Thymus (tissue), 11 donors: ENCODE data around the gene C9orf50. TPM values are rescaled to one million over a fixed set of nuclear protein-coding genes. Genes with fewer than 3 reads are reported as not detected.

Experiments
- DNase-seq, 9 donors: peaks; one replicate each; pipeline ENCODE4 v3.0.0-alpha.2; 2013; ENCODE audit warnings: low spot score in 9 of 9, low read depth in 6 of 9, missing footprints in 1 of 9
- H3K27ac ChIP-seq, 2 donors: one replicate each; pipeline ENCODE4 v1.5.1; 2013; ENCODE audit warnings: control low read depth in 1 of 2, low read depth in 1 of 2, low read length in 1 of 2, mild to moderate bottlenecking in 1 of 2, moderate library complexity in 1 of 2
- H3K27me3 ChIP-seq, 2 donors: one replicate each; pipeline ENCODE4 v1.5.1; 2013; ENCODE audit warnings: low read length in 1 of 2; ENCODE audit not compliant: control insufficient read depth in 2 of 2, insufficient read depth in 1 of 2
- H3K36me3 ChIP-seq, 2 donors: one replicate each; pipeline ENCODE4 v1.5.1; 2013; ENCODE audit warnings: low read length in 1 of 2, mild to moderate bottlenecking in 1 of 2, moderate library complexity in 1 of 2; ENCODE audit not compliant: control insufficient read depth in 2 of 2, insufficient read depth in 2 of 2
- H3K4me1 ChIP-seq, 2 donors: one replicate each; pipeline ENCODE4 v1.5.1; 2013; ENCODE audit warnings: low read length in 2 of 2; ENCODE audit not compliant: control insufficient read depth in 2 of 2, insufficient read depth in 2 of 2
- H3K4me3 ChIP-seq, 2 donors: one replicate each; pipeline ENCODE4 v1.5.1; 2013; ENCODE audit warnings: low read length in 2 of 2, control low read depth in 1 of 2, mild to moderate bottlenecking in 1 of 2
- H3K9me3 ChIP-seq, 2 donors: one replicate each; pipeline ENCODE4 v1.5.1; 2013; ENCODE audit warnings: low read length in 1 of 2, mild to moderate bottlenecking in 1 of 2; ENCODE audit not compliant: control insufficient read depth in 2 of 2, insufficient read depth in 1 of 2
- WGBS: extraction: QIAGEN DNeasy Blood & Tissue Kit; methylation state at CpG from one replicate; pipeline ENCODE4 v1.1.7; 2013; 5-methylcytosine and 5-hydroxymethylcytosine counted together
- polyA plus RNA-seq: library from polyadenylated mRNA; stranded (reverse); fragments of 200-250 nt; gene quantifications from one replicate; pipeline ENCODE4 v1.2.3, GENCODE V29; 2013
- total RNA-seq: library from RNA; stranded (reverse); fragments of 120-200 nt; gene quantifications from one replicate; pipeline ENCODE4 v1.2.4, GENCODE V29; 2013
- donor health status: healthy.

C9orf50 gene
- total and polyA plus RNA-seq, 2 donors = 0.05 to 0.23 TPM

- Histone ChIP-seq H3K36me3 (no peaks in the 10 kb centered on the region), H3K4me1 (peaks cover 8 to 48% of the 10 kb centered on the region in 2 donors), H3K9me3 (peaks cover 0 to 16% of the 10 kb centered on the region in 2 donors), H3K27ac (no peak overlapping the region), H3K27me3 (no peaks in the 10 kb centered on the region), H3K4me3 (no peak overlapping the region)
- no peak for DNase-seq
- 92% methylated on average over 4 of the region's 4 CpGs for WGBS
These were observed 39.3 kb downstream of the C9orf50 start for GRCh38 chr9:129581505-129582189.

DNA sequence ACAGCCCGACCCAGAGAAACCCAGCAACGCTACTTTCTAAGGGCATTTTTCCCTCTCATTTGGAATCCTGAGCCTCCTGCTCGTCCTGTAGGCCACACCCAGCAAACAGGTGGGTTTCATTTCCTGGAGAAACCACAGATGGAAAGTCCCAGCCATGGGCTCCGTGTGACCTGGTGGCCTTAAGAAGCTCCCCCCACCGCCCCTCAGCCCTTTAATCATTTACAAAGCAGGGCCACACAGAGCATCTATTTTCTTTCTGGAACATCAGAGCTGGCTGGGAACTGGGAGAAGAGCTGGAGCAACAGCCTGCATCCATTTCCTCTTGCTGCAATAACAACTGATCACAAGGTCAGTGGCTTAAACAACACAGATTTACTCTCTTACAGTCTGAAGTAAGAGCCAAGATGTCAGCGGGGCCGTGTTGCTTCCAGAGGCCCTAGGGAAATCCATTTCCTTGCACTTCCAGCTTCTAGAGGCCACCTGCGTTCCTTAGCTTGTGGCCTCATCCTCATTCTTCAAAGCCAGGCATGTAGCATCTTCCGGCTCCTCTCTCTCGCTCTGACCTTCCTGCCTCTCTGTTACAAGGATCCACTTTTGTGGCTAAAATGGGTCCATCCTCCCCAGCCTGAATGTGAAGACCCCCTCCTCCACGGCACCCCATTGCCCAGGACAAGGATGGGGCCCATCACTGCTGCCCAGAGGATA, 40.5 kb downstream of the C9orf50 start:
- Histone ChIP-seq H3K27me3 (peaks cover 0 to 5% of the 10 kb centered on the region in 2 donors), H3K9me3 (peaks cover 0 to 16% of the 10 kb centered on the region in 2 donors)
- WGBS = 65% methylated on average over 11 of the region's 11 CpGs

DNA sequence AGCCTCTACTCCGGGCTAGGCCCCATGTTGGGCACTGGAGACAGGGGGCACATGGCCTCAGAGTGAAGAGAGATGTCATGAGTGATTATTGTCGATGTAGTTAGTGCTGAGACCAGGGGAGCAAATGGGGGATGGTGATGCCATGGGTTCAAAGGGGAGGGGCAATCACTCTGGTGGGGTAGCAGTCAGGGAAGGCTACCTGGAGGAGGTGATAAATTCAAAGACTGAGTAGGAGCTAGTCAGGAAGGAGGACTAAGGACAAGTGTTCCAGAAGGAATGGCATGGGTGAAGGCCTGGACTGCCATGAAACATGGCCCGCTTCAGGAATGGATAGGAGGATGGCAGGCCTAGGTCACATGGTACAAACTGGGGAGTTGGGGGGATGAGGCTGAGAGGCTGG, 41.6 kb downstream of the C9orf50 start:
- 97% methylated on average over 3 of the region's 3 CpGs for WGBS
- H3K4me3 ChIP-seq = no peak overlapping the region
- no peaks in the 10 kb centered on the region for H3K36me3 ChIP-seq
- no peak for DNase-seq
- peaks cover 0 to 12% of the 10 kb centered on the region in 2 donors for H3K9me3 ChIP-seq
- H3K27me3 ChIP-seq = peaks cover 0 to 5% of the 10 kb centered on the region in 2 donors
- no peak overlapping the region for H3K27ac ChIP-seq
- H3K4me1 ChIP-seq = peaks cover 4 to 31% of the 10 kb centered on the region in 2 donors

More for the DNA sequence above, 40.5 kb downstream of the C9orf50 start:
- no peak overlapping the region for H3K27ac ChIP-seq
- H3K4me3 ChIP-seq = no peak overlapping the region
- peaks cover 5 to 39% of the 10 kb centered on the region in 2 donors for H3K4me1 ChIP-seq
- no peaks in the 10 kb centered on the region for H3K36me3 ChIP-seq
- DNase-seq = peak in 1 of 9 donors; percentile 44

GRCh38 chr9:129576546-129577543, 44.1 kb downstream of the C9orf50 start:
- no peak overlapping the region for H3K27ac ChIP-seq
- H3K27me3 ChIP-seq = peaks cover 0 to 5% of the 10 kb centered on the region in 2 donors
- 83% methylated on average over 34 of the region's 34 CpGs for WGBS
- H3K4me1 ChIP-seq = peaks cover 2 to 21% of the 10 kb centered on the region in 2 donors
- H3K36me3 ChIP-seq = no peaks in the 10 kb centered on the region
- H3K9me3 ChIP-seq = peaks cover 0 to 25% of the 10 kb centered on the region in 2 donors
- no peak overlapping the region for H3K4me3 ChIP-seq
- no peak for DNase-seq

DNA sequence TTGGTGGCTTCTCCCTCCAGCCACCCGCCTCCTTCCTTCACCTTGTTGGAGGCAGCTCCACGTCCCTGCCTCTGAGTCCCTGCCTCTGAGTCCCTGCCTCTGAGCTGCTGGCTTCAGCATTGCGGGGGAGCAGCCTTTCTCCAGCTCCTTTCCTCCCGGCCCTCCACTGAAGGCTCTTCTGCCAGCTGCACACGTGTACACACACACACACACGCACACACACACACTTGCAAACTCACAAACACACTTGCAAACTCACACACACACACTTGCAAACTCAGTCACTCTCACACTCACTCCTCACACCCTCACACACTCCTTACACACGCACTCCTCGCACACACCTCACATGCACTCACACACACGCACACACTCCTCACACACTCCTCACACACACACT, 45.1 kb downstream of the C9orf50 start:
- WGBS = 86% methylated on average over 9 of the region's 9 CpGs
- Histone ChIP-seq H3K4me1 (peaks cover 0 to 22% of the 10 kb centered on the region in 2 donors), H3K27me3 (peaks cover 0 to 14% of the 10 kb centered on the region in 2 donors), H3K27ac (no peak overlapping the region), H3K36me3 (no peaks in the 10 kb centered on the region), H3K9me3 (peaks cover 0 to 26% of the 10 kb centered on the region in 2 donors), H3K4me3 (no peak overlapping the region)
- no peak for DNase-seq

- Histone ChIP-seq H3K27me3 (peaks cover 0 to 21% of the 10 kb centered on the region in 2 donors), H3K36me3 (no peaks in the 10 kb centered on the region), H3K4me3 (no peak overlapping the region), H3K27ac (no peak overlapping the region), H3K9me3 (peaks cover 0 to 19% of the 10 kb centered on the region in 2 donors), H3K4me1 (peaks cover 0 to 23% of the 10 kb centered on the region in 2 donors)
- DNase-seq = no peak
- WGBS = 91% methylated on average over 13 of the region's 13 CpGs
These were observed 45.9 kb downstream of the C9orf50 start for GRCh38 chr9:129574911-129575585.

- H3K27ac ChIP-seq = no peak overlapping the region
- no peak overlapping the region for H3K4me3 ChIP-seq
- DNase-seq = no peak
- H3K9me3 ChIP-seq = peaks cover 0 to 16% of the 10 kb centered on the region in 2 donors
- peaks cover 5 to 31% of the 10 kb centered on the region in 2 donors for H3K27me3 ChIP-seq
- H3K36me3 ChIP-seq = no peaks in the 10 kb centered on the region
- 95% methylated on average over 5 of the region's 5 CpGs for WGBS
- H3K4me1 ChIP-seq = peaks cover 0 to 23% of the 10 kb centered on the region in 2 donors
These were observed 46.9 kb downstream of the C9orf50 start for GRCh38 chr9:129573977-129574376.

DNA sequence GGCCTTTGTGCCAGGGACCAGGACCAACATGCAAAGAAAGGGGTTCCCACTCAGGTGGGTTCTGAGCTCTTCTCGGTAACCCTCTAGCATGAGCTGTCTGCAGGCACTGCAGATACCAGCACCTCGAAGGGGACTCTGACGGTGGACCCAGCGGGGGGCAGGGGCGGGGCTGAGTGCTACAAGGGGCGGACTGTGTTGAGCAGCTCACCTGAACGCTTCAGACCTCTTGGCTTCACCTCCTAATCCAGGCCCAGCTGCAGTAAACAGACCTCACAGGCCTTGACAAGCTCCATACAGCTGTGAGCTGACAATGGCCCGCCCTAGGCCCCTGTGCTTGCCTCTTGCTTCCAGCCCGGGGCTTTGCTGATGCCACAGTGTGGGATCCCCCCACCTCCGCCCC, 48.4 kb downstream of the C9orf50 start:
- Histone ChIP-seq H3K9me3 (peaks cover 0 to 19% of the 10 kb centered on the region in 2 donors), H3K4me3 (no peak overlapping the region), H3K36me3 (no peaks in the 10 kb centered on the region), H3K27ac (no peak overlapping the region), H3K27me3 (peaks cover 19 to 45% of the 10 kb centered on the region in 2 donors), H3K4me1 (peaks cover 0 to 32% of the 10 kb centered on the region in 2 donors)
- 94% methylated on average over 10 of the region's 10 CpGs for WGBS
- no peak for DNase-seq
